Measurements from ENCODE around the gene TCERG1L.

DNA sequence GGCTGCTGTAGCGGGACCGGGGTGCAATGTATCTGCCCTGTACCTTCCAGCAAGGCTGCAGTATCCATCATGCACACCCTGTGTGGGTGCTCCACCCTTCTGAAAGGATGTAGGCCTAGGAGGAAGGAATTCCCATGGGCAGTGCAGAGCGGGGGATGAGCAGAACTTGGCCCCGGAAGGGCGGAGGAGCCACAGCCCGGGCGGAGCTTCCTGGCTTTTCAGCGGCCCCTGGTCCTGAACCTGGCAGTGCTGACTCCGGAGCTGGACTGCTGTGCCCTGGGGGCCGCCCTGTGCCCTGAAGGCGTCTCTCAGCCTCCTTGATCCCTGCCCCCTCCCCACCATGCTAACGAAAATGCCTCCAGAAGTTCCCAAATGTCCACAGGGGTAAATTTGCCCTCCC is 175.8 kb downstream of the TCERG1L start:
- no peak for TF ChIP-seq CTCF (conservative IDR thresholded peaks at IDR 0.05; ENCODE audit: low read length)
- TF ChIP-seq EZH2phosphoT487 (IDR thresholded peaks at IDR 0.05; ENCODE audit: borderline replicate concordance) = no peak
